T-helper 1 cell treated with Interleukin-12 subunit alpha and Interleukin-12 subunit beta and Interleukin-4 antibody, amounts not matched to agents 30 ng/mL and 1 ng/mL, for 36 hours (primary cell): ENCODE data around the gene CGNL1. TPM values are rescaled to one million over a fixed set of nuclear protein-coding genes. Genes with fewer than 3 reads are reported as not detected.

Experiments used
- intact Hi-C: fragments of 100-400 bp; cut with micrococcal nuclease; formaldehyde crosslinking; loops from one replicate; pipeline ENCODE4 v1.15.1; 2024
- total RNA-seq: library from RNA; stranded (reverse); gene quantifications from 2 replicates; pipeline ENCODE4 v1.2.3, GENCODE V29; 2022

The CGNL1 gene
- total RNA-seq, 1 donor from 2014 or later, result not detected

DNA sequence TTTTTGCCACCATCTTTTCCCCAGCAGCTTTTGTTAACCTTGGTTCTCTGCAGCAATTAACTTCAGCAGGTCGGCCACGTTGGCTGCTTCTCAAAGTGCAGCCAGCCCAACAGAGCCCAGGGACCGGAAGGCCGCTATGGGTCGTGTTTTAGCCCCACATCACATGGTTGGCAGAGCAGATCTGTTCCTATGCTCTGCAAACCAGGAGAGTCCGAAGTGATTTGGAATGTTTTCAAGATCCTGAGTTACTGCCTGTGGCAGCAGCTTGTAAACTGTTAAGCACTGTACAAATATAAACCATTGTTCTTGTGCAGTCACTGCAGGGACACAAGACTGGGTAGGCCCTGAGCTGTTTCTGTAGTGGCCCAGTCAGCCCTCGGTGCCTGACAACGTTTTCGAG is 145.8 kb downstream of the CGNL1 start:
- intact Hi-C loops, result no loop called here

DNA sequence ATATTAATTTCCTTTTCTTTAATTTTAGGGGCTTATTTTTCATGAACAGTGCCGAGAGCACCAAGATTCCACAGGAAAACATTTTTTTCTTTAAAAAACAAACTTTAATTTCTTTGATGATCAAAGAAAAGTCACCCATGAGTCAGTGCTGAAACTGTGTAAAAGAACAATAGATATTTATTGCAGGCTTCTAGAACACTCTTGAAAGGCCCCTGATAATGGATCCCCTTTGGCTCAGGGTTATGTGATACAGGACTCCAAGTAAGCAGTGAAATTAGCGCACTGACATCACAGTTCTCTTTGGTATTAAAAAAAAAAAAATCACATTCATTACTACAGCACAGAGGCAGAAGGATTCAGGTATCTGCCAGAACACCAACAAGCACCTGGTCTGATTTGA is 149.3 kb downstream of the CGNL1 start:
- intact Hi-C loops, result no loop called here

GRCh38 chr15:57526076-57526475 is 149.8 kb downstream of the CGNL1 start:
- intact Hi-C loops, result no loop called here

DNA sequence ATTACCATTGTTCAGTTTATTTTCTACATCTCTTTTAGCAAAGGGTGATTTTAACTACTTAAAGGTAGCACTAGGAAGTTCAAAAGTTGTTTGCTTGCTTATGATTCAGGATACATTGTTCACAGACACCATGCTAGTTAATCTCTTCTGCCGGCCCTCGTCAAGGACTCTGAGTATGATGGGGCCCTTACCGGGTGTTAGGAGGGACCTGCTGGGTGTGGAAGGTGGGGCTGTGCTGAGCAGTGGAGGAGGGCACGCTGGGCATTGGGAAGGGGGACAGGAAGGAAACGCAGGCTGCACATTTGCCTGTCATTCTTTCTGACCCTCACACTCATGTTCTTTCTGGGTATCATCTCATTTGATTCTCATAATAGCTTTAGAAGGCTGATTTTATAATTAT is 150.3 kb downstream of the CGNL1 start:
- intact Hi-C loops, result loop anchor here (1.0 kb wide), 3 partner anchors 380 to 1035 kb away; no protein-coding TSS in a partner anchor

GRCh38 chr15:57527382-57528091 is 151.2 kb downstream of the CGNL1 start:
- intact Hi-C loops, result loop anchor here (1.0 kb wide), 3 partner anchors 381 to 1036 kb away; no protein-coding TSS in a partner anchor

GRCh38 chr15:57528940-57529565 is 152.7 kb downstream of the CGNL1 start:
- intact Hi-C loops, result no loop called here

DNA sequence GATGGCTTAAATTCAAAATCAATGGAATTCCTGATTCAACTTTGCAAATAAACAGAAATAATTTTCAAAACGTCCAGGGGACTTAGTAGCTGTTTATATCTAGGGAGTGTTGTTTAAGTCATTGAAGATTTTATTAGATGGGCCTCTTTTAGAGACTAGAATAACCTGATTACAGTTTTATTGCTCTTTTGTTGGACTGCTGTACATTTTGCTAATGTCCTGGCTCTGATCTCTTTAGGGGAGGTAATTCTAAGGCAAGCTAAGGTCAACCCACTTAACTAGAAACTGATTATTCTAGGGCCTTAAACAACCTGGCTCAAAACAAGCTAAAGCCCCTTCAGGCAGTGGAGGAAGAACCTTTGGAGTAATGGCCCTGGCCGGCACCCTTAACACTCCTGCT is 153.4 kb downstream of the CGNL1 start:
- intact Hi-C loops, result no loop called here

DNA sequence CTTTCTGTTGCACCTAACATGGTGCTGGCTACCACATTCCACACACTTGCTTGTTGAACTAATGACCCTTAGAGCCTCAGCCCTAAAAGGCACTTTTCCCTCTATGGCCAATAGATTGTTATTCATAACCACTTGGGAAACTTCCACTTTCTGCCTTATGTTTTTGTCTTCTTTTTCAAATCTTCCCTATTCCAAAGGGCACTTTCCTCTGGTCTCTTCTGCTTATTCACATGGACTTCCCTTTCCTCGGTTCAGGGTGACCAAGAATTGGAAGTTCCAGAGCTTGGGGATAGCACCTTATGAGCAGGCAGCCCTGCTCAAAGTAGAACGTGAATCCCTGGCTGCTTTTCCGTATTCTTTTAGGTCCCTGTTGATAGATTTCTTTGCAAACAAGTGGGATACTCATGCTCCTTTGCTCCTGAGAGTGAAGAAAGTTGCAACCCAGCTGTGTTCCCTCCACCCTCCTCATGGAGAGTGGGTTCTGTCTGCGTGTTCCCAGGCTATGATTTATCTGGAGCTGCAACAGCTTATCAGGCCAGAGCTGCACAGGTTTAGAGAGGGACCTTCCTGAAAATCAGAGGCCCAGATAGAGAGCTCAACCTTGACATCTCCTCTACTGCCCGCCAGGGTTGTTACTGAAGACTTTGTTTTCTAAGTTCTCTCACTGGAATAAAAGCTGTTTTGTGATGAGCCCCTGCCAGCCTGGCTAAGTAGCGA is 156.6 kb downstream of the CGNL1 start:
- intact Hi-C loops, result no loop called here

DNA sequence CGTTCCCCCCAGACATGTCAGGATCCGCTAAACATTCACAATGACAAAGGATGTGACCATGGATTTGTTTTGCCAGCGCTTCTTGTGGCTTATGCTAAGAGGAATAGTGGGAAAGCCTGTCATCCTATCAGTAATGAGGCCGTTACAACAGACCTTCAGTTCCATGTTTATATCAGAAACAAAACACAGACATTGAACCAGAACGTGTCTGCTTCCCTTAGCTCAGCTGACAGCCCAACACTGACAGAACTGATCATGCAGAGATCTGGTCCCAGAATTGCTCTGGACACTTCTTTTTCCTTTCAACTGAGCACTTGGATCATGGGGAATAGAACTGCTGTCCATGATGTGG is 157.1 kb downstream of the CGNL1 start:
- intact Hi-C loops, result no loop called here

GRCh38 chr15:57534281-57534680 is 158.0 kb downstream of the CGNL1 start:
- intact Hi-C loops, result no loop called here

DNA sequence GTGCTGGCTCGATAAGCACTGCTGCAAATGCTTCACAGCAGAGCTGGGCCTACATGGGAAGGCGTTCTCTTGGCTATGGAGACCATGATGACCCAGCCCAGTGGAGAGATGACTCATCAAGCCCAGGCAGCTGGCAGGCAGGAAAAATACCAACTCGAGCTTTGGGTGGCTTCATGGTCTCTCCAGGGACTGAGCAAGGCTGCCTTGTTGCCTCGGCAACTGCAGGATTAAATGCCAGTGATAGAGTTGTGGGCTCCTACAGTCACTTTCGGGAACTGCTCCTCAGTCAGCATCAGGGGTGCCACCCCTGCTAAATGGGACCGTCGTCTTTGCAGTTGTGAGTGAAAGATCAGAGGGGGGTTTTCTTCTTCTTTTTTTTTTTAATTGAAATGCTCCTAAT is 160.8 kb downstream of the CGNL1 start:
- intact Hi-C loops, result no loop called here

DNA sequence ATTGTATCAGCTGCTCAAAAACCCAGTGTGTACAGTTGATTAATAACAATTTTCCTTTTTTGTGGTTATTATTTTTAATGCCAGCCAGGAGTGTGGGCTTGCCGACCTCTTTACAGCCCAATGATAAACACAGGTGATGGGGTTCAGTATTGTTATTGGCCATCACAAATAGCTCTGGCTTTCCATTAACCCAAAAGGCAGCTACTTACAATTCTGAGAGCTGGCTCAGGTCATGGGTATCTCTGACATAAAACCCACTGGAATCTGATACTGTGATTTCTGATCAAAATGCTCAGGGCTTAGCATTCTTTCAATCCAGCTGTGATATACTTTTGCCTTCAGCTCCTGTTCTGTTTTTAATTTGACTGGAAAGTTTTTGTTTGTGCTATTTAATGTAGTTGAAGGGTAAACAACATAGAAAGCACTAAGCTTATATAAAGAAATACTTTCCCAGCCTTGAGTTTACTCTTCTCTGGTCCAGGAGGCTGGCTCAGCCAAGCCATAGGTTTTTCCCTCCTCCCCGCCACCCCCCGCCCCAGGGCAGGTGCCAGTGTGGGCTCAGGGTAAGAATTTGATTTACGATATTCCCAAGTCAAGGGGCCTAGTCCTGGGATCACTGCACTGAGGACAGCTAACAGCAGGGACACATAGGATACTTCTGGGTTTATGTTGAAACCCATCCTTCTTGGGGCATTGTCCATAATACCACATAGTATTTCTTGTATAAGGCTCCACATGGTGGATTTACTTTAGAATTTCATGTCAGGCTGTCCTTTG is 161.4 kb downstream of the CGNL1 start:
- intact Hi-C loops, result no loop called here

- intact Hi-C loops, result no loop called here
Observed at GRCh38 chr15:57538265-57538529, 161.9 kb downstream of the CGNL1 start.

GRCh38 chr15:57538821-57539220 is 162.5 kb downstream of the CGNL1 start:
- intact Hi-C loops, result no loop called here

DNA sequence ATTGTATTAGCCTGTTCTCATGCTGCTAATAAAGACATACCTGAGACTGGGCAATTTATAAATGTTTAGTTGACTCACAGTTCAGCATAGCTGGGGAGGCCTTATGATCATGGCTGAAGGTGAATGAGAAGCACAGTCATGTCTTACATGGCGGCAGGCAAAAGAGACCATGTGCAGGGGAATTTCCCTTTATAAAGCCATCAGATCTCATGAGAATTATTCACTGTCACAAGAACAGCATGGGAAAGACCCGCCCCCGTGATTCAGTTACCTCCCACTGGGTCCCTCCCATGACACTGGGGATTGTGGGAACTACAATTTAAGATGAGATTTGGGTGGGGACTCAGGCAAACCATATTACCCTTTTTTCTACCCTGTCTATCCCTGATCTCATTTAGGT is 163.9 kb downstream of the CGNL1 start:
- intact Hi-C loops, result no loop called here

- intact Hi-C loops, result no loop called here
Observed at GRCh38 chr15:57540736-57541135, 164.4 kb downstream of the CGNL1 start.

DNA sequence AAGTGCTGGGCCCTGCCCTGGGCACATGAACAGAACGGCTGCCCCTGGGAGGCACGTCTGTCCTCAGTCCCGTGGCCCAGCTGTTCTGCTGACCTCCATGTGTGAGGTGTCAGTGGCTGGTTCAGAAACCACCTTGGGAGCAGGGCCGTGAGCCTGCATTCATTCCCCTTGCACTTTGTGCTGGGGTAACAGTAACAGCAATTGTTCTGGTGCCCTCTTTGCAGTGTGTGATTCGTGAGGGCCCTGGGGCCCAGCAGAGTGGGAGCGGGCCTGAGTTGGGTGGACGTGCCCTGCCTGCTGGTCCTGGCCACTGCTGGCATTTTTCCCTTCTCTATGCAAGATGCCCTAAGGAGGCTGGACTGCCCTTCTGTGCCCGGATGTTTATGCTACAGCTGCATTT is 165.0 kb downstream of the CGNL1 start:
- intact Hi-C loops, result no loop called here

- intact Hi-C loops, result loop anchor here (1.0 kb wide), 1 partner anchor 202 kb away; no protein-coding TSS in a partner anchor
Observed at GRCh38 chr15:57541805-57542504, 165.7 kb downstream of the CGNL1 start.

DNA sequence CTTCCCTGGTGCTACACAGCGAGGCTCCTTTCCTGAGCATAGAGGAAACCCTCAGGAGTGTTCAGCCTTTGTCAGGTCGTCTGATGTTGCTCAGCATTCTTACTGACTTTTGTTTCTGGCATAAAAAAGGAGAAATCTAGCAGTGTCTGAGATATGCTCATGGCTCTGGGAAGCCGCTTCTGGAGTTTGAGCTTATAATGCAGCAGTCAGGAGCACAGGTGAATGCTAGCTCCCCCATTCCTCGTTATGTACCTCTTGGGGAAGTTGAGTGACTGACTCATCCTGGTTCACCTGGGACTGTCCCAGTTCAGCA is 166.2 kb downstream of the CGNL1 start:
- intact Hi-C loops, result loop anchor here (1.0 kb wide), 1 partner anchor 202 kb away; no protein-coding TSS in a partner anchor

GRCh38 chr15:57544848-57545480 is 168.7 kb downstream of the CGNL1 start:
- intact Hi-C loops, result no loop called here

GRCh38 chr15:57545995-57546394 is 169.7 kb downstream of the CGNL1 start:
- intact Hi-C loops, result no loop called here
